Ascending aorta (tissue), 2 donors: ENCODE measurements around the gene UQCRFS1. TPM values are rescaled to one million over a fixed set of nuclear protein-coding genes. Genes with fewer than 3 reads are reported as not detected.

Experiments
- DNase-seq, 2 donors: peaks; one replicate each; pipeline ENCODE4 v3.0.0-alpha.2; 2019; ENCODE audit warnings: low spot score in 2 of 2
- H3K27ac ChIP-seq, 2 donors: fragments of 200-600 bp; sonication (generic); one replicate each; pipeline ENCODE4 v1.5.1; 2016 to 2017; ENCODE audit warnings: mild to moderate bottlenecking in 1 of 2
- H3K27me3 ChIP-seq: fragments of 200-600 bp; sonication (generic); one replicate; pipeline ENCODE4 v1.5.1; 2017
- H3K36me3 ChIP-seq, 2 donors: fragments of 200-600 bp; sonication (generic); one replicate each; pipeline ENCODE4 v1.5.1; 2016
- H3K4me1 ChIP-seq, 2 donors: fragments of 200-600 bp; sonication (generic); one replicate each; pipeline ENCODE4 v1.5.1; 2016 to 2017; ENCODE audit warnings: mild to moderate bottlenecking in 1 of 2
- H3K4me3 ChIP-seq, 2 donors: fragments of 200-600 bp; sonication (generic); one replicate each; pipeline ENCODE4 v1.5.1; 2016 to 2017; ENCODE audit warnings: mild to moderate bottlenecking in 1 of 2
- H3K9me3 ChIP-seq, 2 donors: fragments of 200-600 bp; sonication (generic); one replicate each; pipeline ENCODE4 v1.5.1; 2016
- intact Hi-C: fragments of 100-400 bp; cut with DNase I; formaldehyde crosslinking; loops from one replicate; pipeline ENCODE4 v1.15.1; 2023
- total RNA-seq: library from RNA; depleted of rRNA; stranded (reverse); fragments of >200 nt; gene quantifications from one replicate; pipeline ENCODE4 v1.1.0, GENCODE V29; 2016
- TF ChIP-seq, protein P1 (sequence below), 3 experiments: fragments of 200-600 bp in 2 of 3; fragments of 450-650 bp in 1 of 3; sonication (generic) in 2 of 3; IDR thresholded peaks; one replicate each; pipeline ENCODE4 v1.5.1; 2016 to 2019; ENCODE audit warnings: antibody characterized with exemption in 3 of 3, mild to moderate bottlenecking in 1 of 3, moderate library complexity in 1 of 3

UQCRFS1 gene
- total RNA-seq, 1 donor from 2014 or later: 21.4 TPM

GRCh38 chr19:29247471-29247870 is 34.5 kb upstream of the UQCRFS1 start:
- Histone ChIP-seq H3K4me1 (no peaks in the 10 kb centered on the region), H3K4me3 (no peak overlapping the region), H3K27me3 (no peaks in the 10 kb centered on the region), H3K27ac (no peak overlapping the region), H3K36me3 (no peaks in the 10 kb centered on the region), H3K9me3 (no peaks in the 10 kb centered on the region)
- DNase-seq: no peak
- TF ChIP-seq, protein P1, sequence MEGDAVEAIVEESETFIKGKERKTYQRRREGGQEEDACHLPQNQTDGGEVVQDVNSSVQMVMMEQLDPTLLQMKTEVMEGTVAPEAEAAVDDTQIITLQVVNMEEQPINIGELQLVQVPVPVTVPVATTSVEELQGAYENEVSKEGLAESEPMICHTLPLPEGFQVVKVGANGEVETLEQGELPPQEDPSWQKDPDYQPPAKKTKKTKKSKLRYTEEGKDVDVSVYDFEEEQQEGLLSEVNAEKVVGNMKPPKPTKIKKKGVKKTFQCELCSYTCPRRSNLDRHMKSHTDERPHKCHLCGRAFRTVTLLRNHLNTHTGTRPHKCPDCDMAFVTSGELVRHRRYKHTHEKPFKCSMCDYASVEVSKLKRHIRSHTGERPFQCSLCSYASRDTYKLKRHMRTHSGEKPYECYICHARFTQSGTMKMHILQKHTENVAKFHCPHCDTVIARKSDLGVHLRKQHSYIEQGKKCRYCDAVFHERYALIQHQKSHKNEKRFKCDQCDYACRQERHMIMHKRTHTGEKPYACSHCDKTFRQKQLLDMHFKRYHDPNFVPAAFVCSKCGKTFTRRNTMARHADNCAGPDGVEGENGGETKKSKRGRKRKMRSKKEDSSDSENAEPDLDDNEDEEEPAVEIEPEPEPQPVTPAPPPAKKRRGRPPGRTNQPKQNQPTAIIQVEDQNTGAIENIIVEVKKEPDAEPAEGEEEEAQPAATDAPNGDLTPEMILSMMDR (IDR thresholded peaks at IDR 0.05): no peak
- intact Hi-C loops: no loop called here

- DNase-seq: no peak
- TF ChIP-seq, protein P1 (IDR thresholded peaks at IDR 0.05): no peak
- no peak overlapping the region for H3K27ac ChIP-seq
- no peaks in the 10 kb centered on the region for H3K9me3 ChIP-seq
- no peaks in the 10 kb centered on the region for H3K27me3 ChIP-seq
- intact Hi-C loops: no loop called here
- no peaks in the 10 kb centered on the region for H3K36me3 ChIP-seq
- H3K4me1 ChIP-seq: no peaks in the 10 kb centered on the region
- no peak overlapping the region for H3K4me3 ChIP-seq
These were observed 34.1 kb upstream of the UQCRFS1 start for GRCh38 chr19:29247051-29247450.

GRCh38 chr19:29245215-29245614 is 32.3 kb upstream of the UQCRFS1 start:
- H3K9me3 ChIP-seq: no peaks in the 10 kb centered on the region
- DNase-seq: no peak
- intact Hi-C loops: no loop called here
- H3K4me1 ChIP-seq: no peaks in the 10 kb centered on the region
- H3K36me3 ChIP-seq: no peaks in the 10 kb centered on the region
- no peak overlapping the region for H3K27ac ChIP-seq
- H3K27me3 ChIP-seq: no peaks in the 10 kb centered on the region
- TF ChIP-seq, protein P1 (IDR thresholded peaks at IDR 0.05): no peak
- no peak overlapping the region for H3K4me3 ChIP-seq

GRCh38 chr19:29241324-29241723 is 28.4 kb upstream of the UQCRFS1 start:
- no peak overlapping the region for H3K27ac ChIP-seq
- no peak for DNase-seq
- intact Hi-C loops: no loop called here

DNA sequence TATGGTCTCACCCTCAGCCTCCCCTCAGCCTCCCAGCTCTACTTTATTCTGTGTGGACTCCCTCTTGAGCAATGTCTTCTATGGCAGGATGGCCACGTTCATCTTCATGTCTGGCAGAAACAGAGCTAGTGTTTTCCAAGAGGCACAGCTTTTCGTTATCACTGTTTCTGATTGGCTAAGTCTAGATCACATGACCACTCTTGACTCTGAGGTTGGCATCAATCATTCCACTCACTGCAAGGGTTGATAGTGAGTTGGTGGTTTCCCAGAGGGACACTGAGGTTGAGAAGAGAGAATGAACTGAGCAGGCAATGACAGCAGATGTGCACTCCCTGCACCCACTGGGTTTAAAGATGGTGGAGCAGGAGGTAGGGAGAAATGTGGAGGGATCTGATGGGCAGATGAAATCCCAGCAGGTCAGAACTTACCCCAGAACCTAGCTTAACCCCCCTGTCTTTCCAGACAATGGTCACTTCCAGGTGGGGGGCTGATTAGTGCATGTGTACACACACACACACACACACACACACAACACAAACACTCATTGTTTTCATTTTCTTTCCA is 26.3 kb upstream of the UQCRFS1 start:
- Histone ChIP-seq H3K4me1 (no peaks in the 10 kb centered on the region), H3K27ac (no peak overlapping the region), H3K9me3 (no peaks in the 10 kb centered on the region), H3K27me3 (no peaks in the 10 kb centered on the region), H3K36me3 (no peaks in the 10 kb centered on the region), H3K4me3 (no peak overlapping the region)
- TF ChIP-seq, protein P1 (IDR thresholded peaks at IDR 0.05): no peak
- no peak for DNase-seq
- intact Hi-C loops: no loop called here

More at GRCh38 chr19:29241324-29241723, 28.4 kb upstream of the UQCRFS1 start:
- TF ChIP-seq, protein P1 (IDR thresholded peaks at IDR 0.05): no peak
- no peaks in the 10 kb centered on the region for H3K36me3 ChIP-seq
- no peak overlapping the region for H3K4me3 ChIP-seq
- H3K9me3 ChIP-seq: no peaks in the 10 kb centered on the region
- no peaks in the 10 kb centered on the region for H3K4me1 ChIP-seq
- H3K27me3 ChIP-seq: no peaks in the 10 kb centered on the region

- Histone ChIP-seq H3K9me3 (no peaks in the 10 kb centered on the region), H3K27ac (no peak overlapping the region), H3K4me1 (no peaks in the 10 kb centered on the region), H3K4me3 (no peak overlapping the region), H3K36me3 (no peaks in the 10 kb centered on the region), H3K27me3 (no peaks in the 10 kb centered on the region)
- TF ChIP-seq, protein P1 (IDR thresholded peaks at IDR 0.05): no peak
- no peak for DNase-seq
- intact Hi-C loops: no loop called here
These were observed 20.6 kb upstream of the UQCRFS1 start for GRCh38 chr19:29233591-29233990.
